DND-41 (cell line): ENCODE results near the gene PTOV1.

Experiments
- ATAC-seq: fragments of 200-7000 bp; cut with Tn5 transposase; 3 replicates; pipeline ENCODE4 v1.9.1; 2021; ENCODE audit warnings: low read depth; ENCODE audit not compliant: insufficient read depth
- DNase-seq: peaks from one replicate; pipeline ENCODE4 v3.0.0-alpha.2; 2020
- H2AFZ ChIP-seq: 2 replicates; pipeline ENCODE4 v1.6.0; 2012; ENCODE audit warnings: low read depth, low read length
- H3K27ac ChIP-seq: 2 replicates; pipeline ENCODE4 v1.5.1; 2012; ENCODE audit warnings: low read length, inconsistent platforms
- H3K27me3 ChIP-seq: fragments of 200-600 bp; sonication (generic); 2 replicates; pipeline ENCODE4 v1.6.0; 2012; ENCODE audit warnings: low read length, mild to moderate bottlenecking, inconsistent platforms; ENCODE audit not compliant: insufficient read depth, poor library complexity
- H3K36me3 ChIP-seq: 2 replicates; pipeline ENCODE4 v1.5.1; 2012; ENCODE audit warnings: low read length, inconsistent platforms; ENCODE audit not compliant: insufficient read depth
- H3K4me1 ChIP-seq: 2 replicates; pipeline ENCODE4 v1.5.1; 2012; ENCODE audit warnings: mild to moderate bottlenecking, low read length; ENCODE audit not compliant: insufficient read depth
- H3K4me2 ChIP-seq: 2 replicates; pipeline ENCODE4 v1.6.0; 2012; ENCODE audit warnings: mild to moderate bottlenecking, moderate library complexity, low read length, inconsistent platforms; ENCODE audit not compliant: insufficient read depth
- H3K4me3 ChIP-seq, 2 experiments: fragments of 200-600 bp in 1 of 2; shearing (Covaris generic) in 1 of 2; 2 replicates each; pipeline ENCODE4 v1.5.1; 2012 to 2016; ENCODE audit warnings: inconsistent platforms in 2 of 2, low read length in 2 of 2, mild to moderate bottlenecking in 2 of 2, low read depth in 1 of 2, moderate library complexity in 1 of 2
- H3K79me2 ChIP-seq: 2 replicates; pipeline ENCODE4 v1.6.0; 2012; ENCODE audit warnings: low read length, inconsistent platforms; ENCODE audit not compliant: insufficient read depth
- H3K9ac ChIP-seq: 2 replicates; pipeline ENCODE4 v1.6.0; 2012; ENCODE audit warnings: low read depth, mild to moderate bottlenecking, inconsistent platforms, low read length, moderate library complexity
- H3K9me3 ChIP-seq: 2 replicates; pipeline ENCODE4 v1.5.1; 2012; ENCODE audit warnings: low read length, moderate library complexity, mild to moderate bottlenecking, inconsistent platforms; ENCODE audit not compliant: insufficient read depth, severe bottlenecking
- H4K20me1 ChIP-seq: 2 replicates; pipeline ENCODE4 v1.6.0; 2012; ENCODE audit warnings: low read length; ENCODE audit not compliant: insufficient read depth
- CTCF ChIP-seq: IDR thresholded peaks from 2 replicates; pipeline ENCODE4 v1.5.1; 2012; ENCODE audit warnings: borderline replicate concordance, low read length, moderate library complexity, mild to moderate bottlenecking; ENCODE audit not compliant: poor library complexity, severe bottlenecking; ENCODE audit errors: extremely low read depth
- EZH2 ChIP-seq: IDR thresholded peaks from 3 replicates; pipeline ENCODE4 v1.6.1; 2012; ENCODE audit warnings: borderline replicate concordance, low read depth, mild to moderate bottlenecking, moderate library complexity, low read length, inconsistent platforms; ENCODE audit not compliant: severe bottlenecking

Gene PTOV1

GRCh38 chr19:49880162-49880869 is 29.4 kb downstream of the PTOV1 start:
- peaks cover 24% of the 10 kb centered on the region for H3K4me1 ChIP-seq
- H3K79me2 ChIP-seq = peaks cover 24% of the 10 kb centered on the region
- H3K27me3 ChIP-seq = no peaks in the 10 kb centered on the region
- TF ChIP-seq CTCF (no peak), EZH2 (no peak)
- H3K4me3 ChIP-seq = no peak overlapping the region
- no peak overlapping the region for H3K27ac ChIP-seq
- no peaks in the 10 kb centered on the region; the same call in 1 of the 2 replicates for H4K20me1 ChIP-seq
- peaks cover 61% of the 10 kb centered on the region for H3K36me3 ChIP-seq
- ATAC-seq (no peak), DNase-seq (no peak)
- no peak overlapping the region for H2AFZ ChIP-seq
- H3K9me3 ChIP-seq = no peaks in the 10 kb centered on the region
- no peak overlapping the region for H3K4me2 ChIP-seq
- no peak overlapping the region for H3K9ac ChIP-seq

DNA sequence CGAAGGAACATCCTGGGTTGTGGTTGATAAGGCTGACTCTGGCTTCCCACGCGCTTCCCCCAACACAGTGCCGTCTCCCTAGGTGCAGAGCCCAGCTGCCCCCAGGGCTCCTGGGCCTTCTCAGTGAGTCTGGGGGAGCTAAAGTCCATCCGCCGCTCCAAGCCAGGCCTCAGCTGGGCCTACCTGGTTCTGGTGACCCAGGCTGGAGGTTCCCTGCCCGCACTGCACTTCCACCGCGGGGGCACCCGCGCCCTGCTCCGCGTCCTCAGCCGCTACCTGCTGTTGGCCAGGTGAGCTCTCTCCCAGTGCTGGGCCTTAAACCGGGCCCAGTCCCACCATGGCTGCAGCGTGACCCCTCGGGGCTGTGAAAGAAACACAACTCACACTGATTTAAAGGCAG is 30.2 kb downstream of the PTOV1 start:
- Histone ChIP-seq H3K4me2 (no peak overlapping the region), H3K4me3 (no peak overlapping the region), H3K27ac (no peak overlapping the region), H3K36me3 (peaks cover 61% of the 10 kb centered on the region), H3K9ac (no peak overlapping the region), H3K9me3 (no peaks in the 10 kb centered on the region), H3K4me1 (peaks cover 18% of the 10 kb centered on the region), H4K20me1 (no peaks in the 10 kb centered on the region; the same call in 1 of the 2 replicates), H2AFZ (no peak overlapping the region), H3K27me3 (no peaks in the 10 kb centered on the region), H3K79me2 (peaks cover 15% of the 10 kb centered on the region)
- DNase-seq = no peak
- no peak for ATAC-seq
- TF ChIP-seq EZH2 = no peak
- TF ChIP-seq CTCF = no peak

- Histone ChIP-seq H3K4me2 (no peak overlapping the region), H3K27ac (no peak overlapping the region), H3K9me3 (no peaks in the 10 kb centered on the region), H3K27me3 (no peaks in the 10 kb centered on the region), H3K9ac (no peak overlapping the region), H2AFZ (no peak overlapping the region), H4K20me1 (no peaks in the 10 kb centered on the region; the same call in 1 of the 2 replicates), H3K4me1 (peaks cover 18% of the 10 kb centered on the region), H3K36me3 (peaks cover 63% of the 10 kb centered on the region), H3K4me3 (no peak overlapping the region), H3K79me2 (peaks cover 13% of the 10 kb centered on the region)
- DNase-seq (no peak), ATAC-seq (no peak)
- TF ChIP-seq CTCF (no peak), EZH2 (no peak)
Measured at GRCh38 chr19:49881672-49882394, 30.9 kb downstream of the PTOV1 start.
